HG03432 (cell line): Measurements from ENCODE around the gene AR.

ENCODE experiments used
- ATAC-seq: cut with Tn5 transposase; IDR thresholded peaks from one replicate; pipeline ENCODE4 v1.9.1; 2021; ENCODE audit warnings: mild to moderate bottlenecking, moderate library complexity; ENCODE audit not compliant: unreplicated experiment

AR gene

DNA sequence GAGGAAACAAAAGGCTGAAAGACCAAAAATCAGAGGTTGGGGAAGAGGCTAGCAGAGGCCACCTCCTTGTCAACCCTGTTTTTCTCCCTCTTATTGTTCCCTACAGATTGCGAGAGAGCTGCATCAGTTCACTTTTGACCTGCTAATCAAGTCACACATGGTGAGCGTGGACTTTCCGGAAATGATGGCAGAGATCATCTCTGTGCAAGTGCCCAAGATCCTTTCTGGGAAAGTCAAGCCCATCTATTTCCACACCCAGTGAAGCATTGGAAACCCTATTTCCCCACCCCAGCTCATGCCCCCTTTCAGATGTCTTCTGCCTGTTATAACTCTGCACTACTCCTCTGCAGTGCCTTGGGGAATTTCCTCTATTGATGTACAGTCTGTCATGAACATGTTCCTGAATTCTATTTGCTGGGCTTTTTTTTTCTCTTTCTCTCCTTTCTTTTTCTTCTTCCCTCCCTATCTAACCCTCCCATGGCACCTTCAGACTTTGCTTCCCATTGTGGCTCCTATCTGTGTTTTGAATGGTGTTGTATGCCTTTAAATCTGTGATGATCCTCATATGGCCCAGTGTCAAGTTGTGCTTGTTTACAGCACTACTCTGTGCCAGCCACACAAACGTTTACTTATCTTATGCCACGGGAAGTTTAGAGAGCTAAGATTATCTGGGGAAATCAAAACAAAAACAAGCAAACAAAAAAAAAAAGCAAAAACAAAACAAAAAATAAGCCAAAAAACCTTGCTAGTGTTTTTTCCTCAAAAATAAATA is 179.9 kb downstream of the AR start:
- ATAC-seq = no peak

DNA sequence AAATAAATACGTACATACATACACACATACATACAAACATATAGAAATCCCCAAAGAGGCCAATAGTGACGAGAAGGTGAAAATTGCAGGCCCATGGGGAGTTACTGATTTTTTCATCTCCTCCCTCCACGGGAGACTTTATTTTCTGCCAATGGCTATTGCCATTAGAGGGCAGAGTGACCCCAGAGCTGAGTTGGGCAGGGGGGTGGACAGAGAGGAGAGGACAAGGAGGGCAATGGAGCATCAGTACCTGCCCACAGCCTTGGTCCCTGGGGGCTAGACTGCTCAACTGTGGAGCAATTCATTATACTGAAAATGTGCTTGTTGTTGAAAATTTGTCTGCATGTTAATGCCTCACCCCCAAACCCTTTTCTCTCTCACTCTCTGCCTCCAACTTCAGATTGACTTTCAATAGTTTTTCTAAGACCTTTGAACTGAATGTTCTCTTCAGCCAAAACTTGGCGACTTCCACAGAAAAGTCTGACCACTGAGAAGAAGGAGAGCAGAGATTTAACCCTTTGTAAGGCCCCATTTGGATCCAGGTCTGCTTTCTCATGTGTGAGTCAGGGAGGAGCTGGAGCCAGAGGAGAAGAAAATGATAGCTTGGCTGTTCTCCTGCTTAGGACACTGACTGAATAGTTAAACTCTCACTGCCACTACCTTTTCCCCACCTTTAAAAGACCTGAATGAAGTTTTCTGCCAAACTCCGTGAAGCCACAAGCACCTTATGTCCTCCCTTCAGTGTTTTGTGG is 180.7 kb downstream of the AR start:
- no peak for ATAC-seq

DNA sequence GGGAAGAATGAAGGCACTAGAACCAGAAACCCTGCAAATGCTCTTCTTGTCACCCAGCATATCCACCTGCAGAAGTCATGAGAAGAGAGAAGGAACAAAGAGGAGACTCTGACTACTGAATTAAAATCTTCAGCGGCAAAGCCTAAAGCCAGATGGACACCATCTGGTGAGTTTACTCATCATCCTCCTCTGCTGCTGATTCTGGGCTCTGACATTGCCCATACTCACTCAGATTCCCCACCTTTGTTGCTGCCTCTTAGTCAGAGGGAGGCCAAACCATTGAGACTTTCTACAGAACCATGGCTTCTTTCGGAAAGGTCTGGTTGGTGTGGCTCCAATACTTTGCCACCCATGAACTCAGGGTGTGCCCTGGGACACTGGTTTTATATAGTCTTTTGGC is 181.7 kb downstream of the AR start:
- no peak for ATAC-seq

DNA sequence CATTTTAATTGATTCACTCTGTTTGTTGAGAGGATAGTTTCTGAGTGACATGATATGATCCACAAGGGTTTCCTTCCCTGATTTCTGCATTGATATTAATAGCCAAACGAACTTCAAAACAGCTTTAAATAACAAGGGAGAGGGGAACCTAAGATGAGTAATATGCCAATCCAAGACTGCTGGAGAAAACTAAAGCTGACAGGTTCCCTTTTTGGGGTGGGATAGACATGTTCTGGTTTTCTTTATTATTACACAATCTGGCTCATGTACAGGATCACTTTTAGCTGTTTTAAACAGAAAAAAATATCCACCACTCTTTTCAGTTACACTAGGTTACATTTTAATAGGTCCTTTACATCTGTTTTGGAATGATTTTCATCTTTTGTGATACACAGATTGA is 182.2 kb downstream of the AR start:
- no peak for ATAC-seq

DNA sequence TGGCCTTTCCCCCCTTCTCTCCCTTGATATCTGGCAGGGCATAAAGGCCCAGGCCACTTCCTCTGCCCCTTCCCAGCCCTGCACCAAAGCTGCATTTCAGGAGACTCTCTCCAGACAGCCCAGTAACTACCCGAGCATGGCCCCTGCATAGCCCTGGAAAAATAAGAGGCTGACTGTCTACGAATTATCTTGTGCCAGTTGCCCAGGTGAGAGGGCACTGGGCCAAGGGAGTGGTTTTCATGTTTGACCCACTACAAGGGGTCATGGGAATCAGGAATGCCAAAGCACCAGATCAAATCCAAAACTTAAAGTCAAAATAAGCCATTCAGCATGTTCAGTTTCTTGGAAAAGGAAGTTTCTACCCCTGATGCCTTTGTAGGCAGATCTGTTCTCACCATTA is 183.8 kb downstream of the AR start:
- no peak for ATAC-seq

DNA sequence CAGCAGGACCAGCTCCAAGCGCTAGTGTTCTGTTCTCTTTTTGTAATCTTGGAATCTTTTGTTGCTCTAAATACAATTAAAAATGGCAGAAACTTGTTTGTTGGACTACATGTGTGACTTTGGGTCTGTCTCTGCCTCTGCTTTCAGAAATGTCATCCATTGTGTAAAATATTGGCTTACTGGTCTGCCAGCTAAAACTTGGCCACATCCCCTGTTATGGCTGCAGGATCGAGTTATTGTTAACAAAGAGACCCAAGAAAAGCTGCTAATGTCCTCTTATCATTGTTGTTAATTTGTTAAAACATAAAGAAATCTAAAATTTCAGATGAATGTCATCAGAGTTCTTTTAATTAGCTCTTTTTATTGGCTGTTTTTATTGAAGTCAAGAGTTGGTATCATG is 186.5 kb downstream of the AR start:
- ATAC-seq = no peak

DNA sequence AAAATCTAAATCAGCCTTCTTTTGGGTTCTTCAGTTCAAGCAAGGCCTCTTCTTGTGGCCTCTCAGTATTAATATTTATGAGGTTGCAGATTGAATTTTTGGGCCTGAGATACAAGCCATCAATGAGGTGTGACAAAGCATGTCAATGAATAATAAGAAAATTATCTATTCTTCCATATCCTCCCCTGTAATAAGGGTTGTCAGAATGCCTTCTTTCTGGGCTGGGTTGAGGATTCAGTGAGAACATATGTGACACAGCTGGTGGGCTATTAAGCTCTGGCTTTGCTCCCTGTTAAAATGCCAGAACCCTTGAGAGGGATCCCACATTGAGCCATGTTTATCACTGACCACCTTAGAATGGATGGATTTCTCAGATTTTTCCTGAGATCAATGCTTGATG is 187.2 kb downstream of the AR start:
- ATAC-seq = no peak

DNA sequence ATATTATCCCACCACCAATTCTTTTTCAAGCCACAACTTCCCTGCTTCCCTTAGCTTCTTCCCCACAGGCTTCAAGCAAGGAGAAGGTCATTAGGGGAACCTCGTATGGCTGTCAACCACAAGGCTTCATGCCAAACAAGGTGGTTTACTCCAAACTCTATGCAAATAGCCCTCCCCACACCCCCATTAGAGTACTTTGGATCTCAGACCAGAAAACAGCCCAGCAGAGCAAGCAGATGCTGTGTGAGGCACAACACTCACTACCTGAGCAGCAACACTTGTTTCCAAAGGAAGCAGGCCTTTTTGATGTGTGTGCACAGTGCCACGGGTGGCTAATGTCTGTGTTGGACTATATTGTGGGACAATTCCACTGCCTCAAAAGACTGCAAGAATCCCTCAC is 189.0 kb downstream of the AR start:
- no peak for ATAC-seq

DNA sequence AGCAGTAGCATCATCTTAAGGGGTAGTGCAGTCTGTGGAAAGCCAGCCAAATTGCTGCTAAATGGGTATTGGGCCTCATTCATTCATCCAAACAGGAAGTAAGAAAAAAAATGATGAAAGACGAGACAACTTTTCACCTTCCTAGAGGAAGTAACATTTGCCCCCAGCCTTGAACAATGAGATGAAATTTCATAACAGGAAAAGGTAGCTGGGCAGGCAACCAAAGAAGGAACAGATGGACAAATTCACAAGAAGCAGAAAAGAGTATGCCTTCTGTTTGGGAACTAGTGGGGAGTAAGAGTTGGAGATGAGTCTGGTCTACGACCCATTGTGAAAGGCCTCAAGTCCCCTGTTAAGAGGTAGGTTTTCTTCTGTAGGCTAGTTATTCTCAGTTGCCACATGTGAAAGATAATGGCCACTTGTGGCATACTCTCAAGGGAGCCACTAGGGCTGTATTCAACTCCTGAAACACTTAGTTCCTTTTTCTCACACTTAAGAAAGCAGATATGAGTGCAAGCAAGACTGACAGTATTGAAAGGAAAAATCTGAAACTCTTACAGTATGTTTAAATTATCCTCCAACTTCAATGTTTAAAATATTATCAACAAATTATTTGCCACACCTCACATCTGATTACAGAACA is 190.4 kb downstream of the AR start:
- ATAC-seq = no peak

DNA sequence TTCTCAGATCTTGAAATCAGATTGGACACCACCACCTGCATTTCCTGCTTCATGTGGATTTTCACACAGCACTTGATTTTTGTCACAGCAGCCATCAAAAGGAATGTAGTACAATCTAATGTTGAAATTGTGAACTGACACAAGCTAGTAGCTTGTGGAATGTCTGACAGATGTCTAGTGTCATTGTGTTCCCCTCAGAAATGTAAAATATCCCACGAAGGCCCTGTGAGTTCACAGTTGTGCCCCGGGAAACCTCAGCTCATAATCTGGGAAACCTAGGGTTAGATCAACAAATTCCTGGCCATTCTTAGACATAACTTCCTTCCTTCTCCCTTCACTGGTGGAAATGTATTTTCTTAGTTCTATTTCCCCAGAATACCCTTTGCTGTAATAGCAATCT is 205.7 kb downstream of the AR start:
- ATAC-seq = no peak

DNA sequence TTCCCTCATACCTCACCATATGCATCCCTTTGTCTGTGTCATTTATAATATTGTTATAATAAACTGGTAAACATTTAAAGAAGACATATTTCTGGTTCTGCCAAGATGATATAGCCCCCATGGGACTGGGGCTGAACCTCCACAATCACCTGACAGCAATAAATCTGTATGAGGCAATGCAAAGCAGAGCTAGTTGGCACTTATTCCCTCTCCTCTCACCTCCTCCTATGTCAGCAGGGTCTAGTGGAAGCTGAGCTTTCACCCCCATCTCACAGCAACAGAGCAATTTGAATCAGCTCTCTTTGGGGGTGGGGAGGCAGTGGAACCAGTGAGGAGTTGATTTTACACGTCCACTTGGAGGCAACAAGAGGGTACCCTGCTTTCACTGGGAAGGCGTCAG is 206.9 kb downstream of the AR start:
- no peak for ATAC-seq

DNA sequence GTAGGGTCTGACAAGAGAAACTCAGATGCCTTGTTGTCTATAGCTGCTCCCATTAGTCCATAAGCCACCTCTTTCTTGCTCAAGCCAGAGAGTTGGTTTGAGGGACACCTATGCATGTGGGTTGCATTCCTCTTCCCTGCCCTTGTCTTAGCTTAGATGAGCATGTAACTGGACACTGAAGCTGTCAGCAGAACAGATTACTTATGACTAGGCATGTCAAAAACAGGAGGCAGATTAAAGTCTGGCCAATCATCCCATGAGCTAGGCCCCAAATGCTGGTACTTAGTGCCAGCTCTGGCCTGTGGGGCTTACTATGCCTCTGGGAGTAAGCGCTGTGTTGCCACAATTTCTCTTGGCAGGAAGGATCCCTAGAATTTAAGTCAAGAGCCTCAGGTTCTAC is 215.2 kb downstream of the AR start:
- ATAC-seq = no peak

DNA sequence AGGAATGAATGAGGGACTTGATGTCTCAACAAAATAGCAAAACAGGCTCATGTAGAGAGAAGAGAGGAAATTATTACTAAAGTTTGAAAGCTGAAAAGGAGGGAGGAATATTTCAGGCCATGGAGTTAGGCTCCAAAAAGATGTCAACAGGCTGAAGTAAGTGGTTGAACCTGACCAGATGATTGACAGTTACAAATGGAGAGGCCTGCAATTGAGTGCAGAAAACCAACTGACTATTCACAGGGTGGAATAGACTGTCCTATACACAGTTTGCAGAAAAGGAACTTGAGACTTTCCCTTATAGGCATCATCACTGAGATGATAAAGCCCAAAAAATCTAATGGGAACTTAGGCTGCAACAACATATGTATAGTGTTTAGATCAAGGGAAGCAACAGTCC is 233.3 kb downstream of the AR start:
- no peak for ATAC-seq

DNA sequence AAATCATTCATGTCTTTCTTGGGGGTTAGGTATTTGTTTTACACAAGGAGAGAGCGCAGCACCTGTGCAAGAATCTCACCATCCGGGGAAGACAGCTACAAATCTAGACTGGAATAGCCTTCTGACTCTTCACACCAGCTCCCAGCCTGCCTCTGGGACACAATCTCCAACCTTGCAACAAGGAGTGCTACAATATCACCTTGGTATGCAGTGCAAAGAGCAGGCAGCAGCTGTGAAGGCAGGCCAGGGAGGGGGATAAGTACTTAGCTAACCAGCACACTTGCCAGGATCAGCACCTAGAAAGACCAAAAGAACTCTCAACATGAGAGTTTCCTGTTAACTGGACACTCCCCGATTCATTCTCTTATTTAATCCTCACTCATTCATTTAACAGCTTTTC is 235.3 kb downstream of the AR start:
- ATAC-seq = no peak
